VCaP (cell line): ENCODE measurements around the gene ARHGAP35.

Experiments
- H3K27ac ChIP-seq: fragments of 450-650 bp; 2 replicates; pipeline ENCODE4 v1.5.1; 2017
- CTCF ChIP-seq: fragments of 450-650 bp; conservative IDR thresholded peaks from 2 replicates; pipeline ENCODE4 v1.5.1; 2017; ENCODE audit warnings: mild to moderate bottlenecking, moderate library complexity

Gene ARHGAP35

GRCh38 chr19:46866407-46867136, 5.8 kb downstream of the ARHGAP35 start:
- TF ChIP-seq CTCF: no peak
- H3K27ac ChIP-seq: peak overlapping the region; percentile 99

GRCh38 chr19:46867170-46867569, 6.4 kb downstream of the ARHGAP35 start:
- peak overlapping the region; percentile 99 for H3K27ac ChIP-seq
- no peak for TF ChIP-seq CTCF

- no peak for TF ChIP-seq CTCF
- H3K27ac ChIP-seq: peak overlapping the region; percentile 99
These were observed 7.4 kb downstream of the ARHGAP35 start for GRCh38 chr19:46868025-46868802.

- peak overlapping the region; percentile 13; the same call in 1 of the 2 replicates for H3K27ac ChIP-seq
These were observed 10.4 kb downstream of the ARHGAP35 start for GRCh38 chr19:46871173-46871572.

GRCh38 chr19:46872967-46873366, 12.2 kb downstream of the ARHGAP35 start:
- TF ChIP-seq CTCF: no peak
- H3K27ac ChIP-seq: no peak overlapping the region

GRCh38 chr19:46875234-46875633, 14.4 kb downstream of the ARHGAP35 start:
- TF ChIP-seq CTCF: no peak
- H3K27ac ChIP-seq: peak overlapping the region; percentile 46; the same call in 1 of the 2 replicates

- H3K27ac ChIP-seq: no peak overlapping the region
- no peak for TF ChIP-seq CTCF
These were observed 14.9 kb downstream of the ARHGAP35 start for GRCh38 chr19:46875657-46876056.
